ENCODE results near the gene NTM. TPM values are rescaled to one million over a fixed set of nuclear protein-coding genes. Genes with fewer than 3 reads are reported as not detected.

The NTM gene
- total and polyA plus RNA-seq, 2 of the 8 experiments (the other 6 are each of a cell fraction or from before 2014, with no cell fraction given): 13.4 to 20.0 TPM

- no peak for TF ChIP-seq TEAD4 (IDR thresholded peaks at IDR 0.05; ENCODE audit: low read depth, low read length)
- TF ChIP-seq SIRT6 (IDR thresholded peaks at IDR 0.05; ENCODE audit: low read length): no peak
- TF ChIP-seq RBBP5 (IDR thresholded peaks at IDR 0.05; ENCODE audit: borderline replicate concordance, low read depth, low read length): no peak
- no peak for TF ChIP-seq POLR2AphosphoS5 (IDR thresholded peaks at IDR 0.05; ENCODE audit: low read depth, low read length)
- TF ChIP-seq KDM5A (IDR thresholded peaks at IDR 0.05; ENCODE audit: low read length): no peak
Measured at GRCh38 chr11:131661132-131661531, 290.7 kb downstream of the NTM start (continued).
